ENCODE data around the gene STX8. TPM values are rescaled to one million over a fixed set of nuclear protein-coding genes. Genes with fewer than 3 reads are reported as not detected.
"Not testable (repeated sequence)": the region's sequence is repeated elsewhere in the genome, so short reads cannot be mapped to it uniquely, and the experiment has no call there.

Gene STX8
- total RNA-seq, 2 experiments from 2014 or later: 60.6 to 68.0 TPM

- H3K4me3 Mint-ChIP-seq; H3K27me3 Mint-ChIP-seq (ENCODE audit: low read depth); H3K4me1 Mint-ChIP-seq (ENCODE audit: low read depth); intact Hi-C loops (cut with micrococcal nuclease); DNase-seq; H3K27ac Mint-ChIP-seq: not testable (repeated sequence)
- H3K36me3 Mint-ChIP-seq (ENCODE audit: low read depth): peaks cover 18% of the 10 kb centered on the region
- H3K9me3 Mint-ChIP-seq: peaks cover 19% of the 10 kb centered on the region
- CTCF ChIA-PET: interaction anchor here (0.7 kb wide), 1 partner anchor 811 kb away, joined by 5 read pairs; no protein-coding TSS in a partner anchor
These were observed 236.1 kb downstream of the STX8 start for GRCh38 chr17:9339482-9339881.

GRCh38 chr17:9336817-9337216 lies 238.8 kb downstream of the STX8 start:
- Mint-ChIP-seq H3K27ac (no peak overlapping the region), H3K27me3 (ENCODE audit: low read depth) (no peaks in the 10 kb centered on the region), H3K9me3 (peaks cover 22% of the 10 kb centered on the region), H3K4me1 (ENCODE audit: low read depth) (no peaks in the 10 kb centered on the region), H3K4me3 (no peak overlapping the region), H3K36me3 (ENCODE audit: low read depth) (peaks cover 17% of the 10 kb centered on the region)
- CTCF ChIA-PET: no interaction called here
- intact Hi-C loops (cut with micrococcal nuclease): no loop called here
- no peak for DNase-seq

- H3K4me3 Mint-ChIP-seq: no peak overlapping the region
- no peak overlapping the region for H3K27ac Mint-ChIP-seq
- peaks cover 21% of the 10 kb centered on the region for H3K9me3 Mint-ChIP-seq
- intact Hi-C loops (cut with micrococcal nuclease): no loop called here
- peaks cover 17% of the 10 kb centered on the region for H3K36me3 Mint-ChIP-seq (ENCODE audit: low read depth)
- no peaks in the 10 kb centered on the region for H3K4me1 Mint-ChIP-seq (ENCODE audit: low read depth)
- CTCF ChIA-PET: no interaction called here
- H3K27me3 Mint-ChIP-seq (ENCODE audit: low read depth): no peaks in the 10 kb centered on the region
- no peak for DNase-seq
These were observed 240.8 kb downstream of the STX8 start for GRCh38 chr17:9334536-9335446.

- no peak for DNase-seq
- peaks cover 12% of the 10 kb centered on the region for H3K36me3 Mint-ChIP-seq (ENCODE audit: low read depth)
- H3K27ac Mint-ChIP-seq: no peak overlapping the region
- peaks cover 20% of the 10 kb centered on the region for H3K9me3 Mint-ChIP-seq
- no peaks in the 10 kb centered on the region for H3K4me1 Mint-ChIP-seq (ENCODE audit: low read depth)
- CTCF ChIA-PET: interaction anchor here (0.6 kb wide), 1 partner anchor 734 kb away, joined by 3 read pairs; no protein-coding TSS in a partner anchor
- intact Hi-C loops (cut with micrococcal nuclease): no loop called here
- no peak overlapping the region for H3K4me3 Mint-ChIP-seq
- no peaks in the 10 kb centered on the region for H3K27me3 Mint-ChIP-seq (ENCODE audit: low read depth)
These were observed 243.5 kb downstream of the STX8 start for GRCh38 chr17:9332132-9332494.

GRCh38 chr17:9331279-9332131 lies 244.1 kb downstream of the STX8 start:
- Mint-ChIP-seq H3K4me1 (ENCODE audit: low read depth) (no peaks in the 10 kb centered on the region), H3K9me3 (peaks cover 19% of the 10 kb centered on the region), H3K27ac (no peak overlapping the region), H3K36me3 (ENCODE audit: low read depth) (peaks cover 12% of the 10 kb centered on the region), H3K4me3 (no peak overlapping the region), H3K27me3 (ENCODE audit: low read depth) (no peaks in the 10 kb centered on the region)
- no peak for DNase-seq
- CTCF ChIA-PET: interaction anchor here (0.6 to 0.7 kb wide), 2 partner anchors 16 to 531 kb away, joined by 3 read pairs; no protein-coding TSS in a partner anchor
- intact Hi-C loops (cut with micrococcal nuclease): no loop called here

- intact Hi-C loops (cut with micrococcal nuclease): no loop called here
- Mint-ChIP-seq H3K9me3 (peaks cover 14% of the 10 kb centered on the region), H3K27ac (no peak overlapping the region), H3K4me1 (ENCODE audit: low read depth) (no peaks in the 10 kb centered on the region), H3K36me3 (ENCODE audit: low read depth) (peaks cover 11% of the 10 kb centered on the region), H3K27me3 (ENCODE audit: low read depth) (no peaks in the 10 kb centered on the region), H3K4me3 (no peak overlapping the region)
- DNase-seq: no peak
- CTCF ChIA-PET: interaction anchor here (0.6 to 0.7 kb wide), 2 partner anchors 8 to 15 kb away, joined by 3 read pairs; no protein-coding TSS in a partner anchor
These were observed 244.9 kb downstream of the STX8 start for GRCh38 chr17:9330611-9331271.

- no peak for DNase-seq
- CTCF ChIA-PET: interaction anchor here (0.7 kb wide), 1 partner anchor 9 kb away, joined by 3 read pairs; no protein-coding TSS in a partner anchor
- H3K36me3 Mint-ChIP-seq (ENCODE audit: low read depth): peaks cover 8% of the 10 kb centered on the region
- no peak overlapping the region for H3K4me3 Mint-ChIP-seq
- no peaks in the 10 kb centered on the region for H3K4me1 Mint-ChIP-seq (ENCODE audit: low read depth)
- no peaks in the 10 kb centered on the region for H3K27me3 Mint-ChIP-seq (ENCODE audit: low read depth)
- H3K9me3 Mint-ChIP-seq: peaks cover 9% of the 10 kb centered on the region
- H3K27ac Mint-ChIP-seq: no peak overlapping the region
- intact Hi-C loops (cut with micrococcal nuclease): no loop called here
These were observed 245.5 kb downstream of the STX8 start for GRCh38 chr17:9330141-9330540.

- peaks cover under 1% of the 10 kb centered on the region for H3K36me3 Mint-ChIP-seq (ENCODE audit: low read depth)
- H3K4me3 Mint-ChIP-seq: no peak overlapping the region
- intact Hi-C loops (cut with micrococcal nuclease): no loop called here
- peaks cover 2% of the 10 kb centered on the region for H3K9me3 Mint-ChIP-seq
- H3K4me1 Mint-ChIP-seq (ENCODE audit: low read depth): no peaks in the 10 kb centered on the region
- no peak for DNase-seq
- H3K27me3 Mint-ChIP-seq (ENCODE audit: low read depth): no peaks in the 10 kb centered on the region
- CTCF ChIA-PET: no interaction called here
- H3K27ac Mint-ChIP-seq: no peak overlapping the region
These were observed 246.2 kb downstream of the STX8 start for GRCh38 chr17:9329251-9329921.

- CTCF ChIA-PET: interaction anchor here (0.6 kb wide), 1 partner anchor 219 kb away, joined by 5 read pairs; no protein-coding TSS in a partner anchor
- Mint-ChIP-seq H3K9me3 (no peaks in the 10 kb centered on the region), H3K27ac (no peak overlapping the region), H3K4me3 (no peak overlapping the region), H3K36me3 (ENCODE audit: low read depth) (no peaks in the 10 kb centered on the region), H3K27me3 (ENCODE audit: low read depth) (no peaks in the 10 kb centered on the region), H3K4me1 (ENCODE audit: low read depth) (no peaks in the 10 kb centered on the region)
- intact Hi-C loops (cut with micrococcal nuclease): no loop called here
- DNase-seq: no peak
These were observed 250.8 kb downstream of the STX8 start for GRCh38 chr17:9324864-9325263.

GRCh38 chr17:9322326-9322725 lies 253.3 kb downstream of the STX8 start:
- Mint-ChIP-seq H3K27me3 (ENCODE audit: low read depth) (no peaks in the 10 kb centered on the region), H3K4me1 (ENCODE audit: low read depth) (no peaks in the 10 kb centered on the region), H3K9me3 (peaks cover 10% of the 10 kb centered on the region), H3K27ac (no peak overlapping the region), H3K4me3 (no peak overlapping the region), H3K36me3 (ENCODE audit: low read depth) (peaks cover 6% of the 10 kb centered on the region)
- intact Hi-C loops (cut with micrococcal nuclease): no loop called here
- CTCF ChIA-PET: no interaction called here
- no peak for DNase-seq

GRCh38 chr17:9321890-9322289 lies 253.7 kb downstream of the STX8 start:
- peaks cover 10% of the 10 kb centered on the region for H3K9me3 Mint-ChIP-seq
- no peaks in the 10 kb centered on the region for H3K27me3 Mint-ChIP-seq (ENCODE audit: low read depth)
- H3K27ac Mint-ChIP-seq: no peak overlapping the region
- no peaks in the 10 kb centered on the region for H3K4me1 Mint-ChIP-seq (ENCODE audit: low read depth)
- peaks cover 6% of the 10 kb centered on the region for H3K36me3 Mint-ChIP-seq (ENCODE audit: low read depth)
- DNase-seq: no peak
- intact Hi-C loops (cut with micrococcal nuclease): no loop called here
- H3K4me3 Mint-ChIP-seq: no peak overlapping the region
- CTCF ChIA-PET: no interaction called here
